ENCODE measurements around the gene PPP1R8. TPM values are rescaled to one million over a fixed set of nuclear protein-coding genes. Genes with fewer than 3 reads are reported as not detected.
"Not testable (repeated sequence)": the region's sequence is repeated elsewhere in the genome, so short reads cannot be mapped to it uniquely, and the experiment has no call there.

The PPP1R8 gene
- total and polyA plus RNA-seq, 10 donors, result 22.5 to 39.1 (median 29.6) TPM

DNA sequence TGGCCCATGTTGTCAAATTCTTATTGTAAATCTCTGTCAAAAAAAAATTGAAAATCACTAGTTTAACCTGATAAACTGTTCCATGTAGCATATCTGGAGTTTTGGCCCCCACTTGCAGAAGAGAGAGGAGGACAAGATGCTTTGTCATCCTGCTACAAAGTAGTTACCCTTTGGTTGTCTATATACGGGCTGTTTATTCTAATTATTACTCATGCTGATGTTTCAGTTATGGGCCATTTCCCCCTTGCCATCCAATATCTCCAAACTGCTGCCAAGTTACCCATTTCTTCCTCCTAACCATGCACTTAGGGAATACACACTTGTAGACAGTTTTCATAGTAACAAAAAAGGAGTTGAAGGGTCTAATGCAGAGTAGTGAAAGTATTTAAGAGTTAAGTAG lies 35.0 kb upstream of the PPP1R8 start:
- no peak for TF ChIP-seq POLR2A (IDR thresholded peaks at IDR 0.05)
- TF ChIP-seq, protein P1, sequence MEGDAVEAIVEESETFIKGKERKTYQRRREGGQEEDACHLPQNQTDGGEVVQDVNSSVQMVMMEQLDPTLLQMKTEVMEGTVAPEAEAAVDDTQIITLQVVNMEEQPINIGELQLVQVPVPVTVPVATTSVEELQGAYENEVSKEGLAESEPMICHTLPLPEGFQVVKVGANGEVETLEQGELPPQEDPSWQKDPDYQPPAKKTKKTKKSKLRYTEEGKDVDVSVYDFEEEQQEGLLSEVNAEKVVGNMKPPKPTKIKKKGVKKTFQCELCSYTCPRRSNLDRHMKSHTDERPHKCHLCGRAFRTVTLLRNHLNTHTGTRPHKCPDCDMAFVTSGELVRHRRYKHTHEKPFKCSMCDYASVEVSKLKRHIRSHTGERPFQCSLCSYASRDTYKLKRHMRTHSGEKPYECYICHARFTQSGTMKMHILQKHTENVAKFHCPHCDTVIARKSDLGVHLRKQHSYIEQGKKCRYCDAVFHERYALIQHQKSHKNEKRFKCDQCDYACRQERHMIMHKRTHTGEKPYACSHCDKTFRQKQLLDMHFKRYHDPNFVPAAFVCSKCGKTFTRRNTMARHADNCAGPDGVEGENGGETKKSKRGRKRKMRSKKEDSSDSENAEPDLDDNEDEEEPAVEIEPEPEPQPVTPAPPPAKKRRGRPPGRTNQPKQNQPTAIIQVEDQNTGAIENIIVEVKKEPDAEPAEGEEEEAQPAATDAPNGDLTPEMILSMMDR (IDR thresholded peaks at IDR 0.05 in 8 of 11, conservative IDR thresholded peaks at IDR 0.05 in 3 of 11), result no peak
- TF ChIP-seq POLR2AphosphoS5 (IDR thresholded peaks at IDR 0.05), result no peak
- 50 to 81% (median 66%) methylated on average over 1 of the region's 1 CpG for WGBS, 5 donors
- Histone ChIP-seq H3K36me3 (peaks cover 0 to 97% (median 72%) of the 10 kb centered on the region in 6 donors), H3K27me3 (replicated peaks in 1 of 7) (no peaks in the 10 kb centered on the region), H3K27ac (no peak overlapping the region), H3K9me3 (no peaks in the 10 kb centered on the region), H3K4me1 (peaks cover 0 to 7% (median 2%) of the 10 kb centered on the region in 6 donors), H3K4me3 (no peak overlapping the region)
- intact Hi-C loops (cut with DNase I; ENCODE audit: low total_unique reads), result no loop called here
- no peak for DNase-seq

DNA sequence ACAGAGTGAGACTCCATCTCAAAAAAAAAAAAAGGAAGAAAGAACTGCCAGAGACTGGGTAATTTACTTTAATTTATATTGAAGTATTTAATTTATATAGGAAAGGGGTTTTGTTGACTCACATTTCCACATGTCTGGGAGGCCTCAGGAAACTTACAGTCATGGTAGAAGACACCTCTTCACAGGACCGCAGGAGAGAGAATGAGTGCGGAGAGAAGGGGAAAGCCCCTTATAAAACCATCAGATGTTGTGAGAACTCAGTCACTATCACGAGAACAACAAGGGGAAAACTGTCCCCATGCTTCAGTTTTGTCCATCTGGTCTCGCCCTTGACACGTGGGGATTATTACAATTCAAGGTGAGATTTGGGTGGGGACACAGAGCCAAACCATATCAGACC lies 25.8 kb upstream of the PPP1R8 start:
- intact Hi-C loops (cut with DNase I; ENCODE audit: low total_unique reads), result no loop called here
- 85 to 93% (median 88%) methylated on average over 5 of the region's 5 CpGs for whole genome bisulfite sequencing, 5 donors
- no peaks in the 10 kb centered on the region for H3K4me1 ChIP-seq
- H3K27ac ChIP-seq, result no peak overlapping the region
- no peak overlapping the region for H3K4me3 ChIP-seq
- DNase-seq, result no peak
- peaks cover 5 to 100% (median 66%) of the 10 kb centered on the region in 6 donors for H3K36me3 ChIP-seq
- no peak for TF ChIP-seq POLR2A (IDR thresholded peaks at IDR 0.05)
- TF ChIP-seq, protein P1 (IDR thresholded peaks at IDR 0.05 in 8 of 11, conservative IDR thresholded peaks at IDR 0.05 in 3 of 11), result no peak
- TF ChIP-seq POLR2AphosphoS5 (IDR thresholded peaks at IDR 0.05), result no peak
- H3K27me3 ChIP-seq (replicated peaks in 1 of 7), result no peaks in the 10 kb centered on the region
- H3K9me3 ChIP-seq, result no peaks in the 10 kb centered on the region

DNA sequence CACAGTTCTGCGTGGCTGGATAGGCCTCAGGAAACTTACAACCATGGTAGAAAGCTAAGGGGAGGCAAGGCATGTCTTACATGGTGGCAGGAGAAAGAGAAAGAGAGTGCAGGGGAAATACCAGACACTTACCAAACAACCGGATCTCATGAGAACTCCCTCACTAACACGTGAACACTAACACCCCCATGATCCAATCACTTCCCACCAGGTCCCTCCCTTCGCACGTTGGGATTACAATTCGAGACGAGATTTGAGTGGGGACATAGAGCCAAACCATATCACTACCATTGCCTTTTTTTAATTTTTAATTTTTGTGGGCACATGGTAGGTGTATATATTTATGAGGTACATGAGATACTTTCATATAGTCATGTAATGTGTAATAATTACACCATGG lies 23.8 kb upstream of the PPP1R8 start:
- Histone ChIP-seq H3K36me3 (peaks cover under 1 to 100% (median 56%) of the 10 kb centered on the region in 6 donors), H3K4me1 (no peaks in the 10 kb centered on the region), H3K27ac (no peak overlapping the region), H3K9me3 (no peaks in the 10 kb centered on the region), H3K4me3 (no peak overlapping the region), H3K27me3 (replicated peaks in 1 of 7) (no peaks in the 10 kb centered on the region)
- DNase-seq, result no peak
- no peak for TF ChIP-seq POLR2AphosphoS5 (IDR thresholded peaks at IDR 0.05)
- TF ChIP-seq POLR2A (IDR thresholded peaks at IDR 0.05), result no peak
- TF ChIP-seq, protein P1 (IDR thresholded peaks at IDR 0.05 in 8 of 11, conservative IDR thresholded peaks at IDR 0.05 in 3 of 11), result no peak
- intact Hi-C loops (cut with DNase I; ENCODE audit: low total_unique reads), result no loop called here
- 91 to 98% (median 93%) methylated on average over 7 of the region's 7 CpGs for WGBS, 5 donors

DNA sequence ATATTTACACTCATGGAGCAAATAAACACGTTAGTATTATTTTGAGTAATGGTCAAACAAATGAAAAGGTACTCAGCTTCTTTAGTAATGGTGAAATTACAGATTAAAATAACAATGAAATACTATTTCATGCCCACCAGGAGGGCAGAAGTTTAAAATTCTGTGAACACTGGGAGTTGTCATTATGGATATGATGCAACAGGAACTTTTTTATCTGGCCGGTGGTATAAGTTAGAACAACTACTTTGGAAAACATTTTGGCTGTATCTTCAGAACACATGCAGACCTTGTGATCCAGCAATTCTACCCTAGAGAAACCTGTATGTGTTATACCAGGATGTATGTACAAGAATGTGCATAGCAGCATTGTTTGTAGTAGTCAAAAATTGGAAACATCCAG lies 23.2 kb upstream of the PPP1R8 start:
- no peak for DNase-seq
- no peaks in the 10 kb centered on the region for H3K9me3 ChIP-seq
- H3K4me1 ChIP-seq, result no peaks in the 10 kb centered on the region
- H3K4me3 ChIP-seq, result no peak overlapping the region
- intact Hi-C loops (cut with DNase I; ENCODE audit: low total_unique reads), result no loop called here
- 75 to 92% (median 77%) methylated on average over 2 of the region's 2 CpGs for WGBS, 5 donors
- TF ChIP-seq POLR2A (IDR thresholded peaks at IDR 0.05) (no peak), POLR2AphosphoS5 (IDR thresholded peaks at IDR 0.05) (no peak)
- TF ChIP-seq, protein P1 (IDR thresholded peaks at IDR 0.05 in 8 of 11, conservative IDR thresholded peaks at IDR 0.05 in 3 of 11), result no peak
- no peaks in the 10 kb centered on the region for H3K27me3 ChIP-seq (replicated peaks in 1 of 7)
- no peak overlapping the region for H3K27ac ChIP-seq
- peaks cover 0 to 100% (median 56%) of the 10 kb centered on the region in 6 donors for H3K36me3 ChIP-seq

DNA sequence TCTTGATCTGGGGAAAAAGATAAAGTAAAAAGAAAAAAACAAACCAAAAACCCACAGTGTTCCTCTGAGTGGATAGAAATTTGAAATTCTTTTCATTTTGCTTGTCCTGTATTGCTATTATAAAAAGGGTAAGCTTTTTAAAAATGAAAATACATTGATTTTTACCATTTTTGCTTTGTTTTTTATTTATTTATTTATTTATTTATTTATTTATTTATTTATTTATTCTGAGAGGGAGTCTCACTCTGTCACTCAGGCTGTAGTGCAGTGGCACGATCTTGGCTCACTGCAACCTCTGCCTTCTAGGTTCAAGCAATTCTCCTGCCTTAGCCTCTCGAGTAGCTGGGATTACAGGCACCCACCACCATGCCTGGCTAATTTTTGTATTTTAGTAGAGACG lies 22.5 kb upstream of the PPP1R8 start:
- H3K9me3 ChIP-seq; intact Hi-C loops (cut with DNase I; ENCODE audit: low total_unique reads); H3K27me3 ChIP-seq (replicated peaks in 1 of 7); H3K4me1 ChIP-seq; DNase-seq; H3K4me3 ChIP-seq; H3K27ac ChIP-seq: not testable (repeated sequence)
- peaks cover 0 to 100% (median 55%) of the 10 kb centered on the region in 6 donors for H3K36me3 ChIP-seq
- WGBS, 5 donors, result 94 to 99% (median 95%) methylated on average over 3 of the region's 3 CpGs

All from spleen (tissue), 11 donors.